Measurements from ENCODE around the gene E4F1. TPM values are rescaled to one million over a fixed set of nuclear protein-coding genes. Genes with fewer than 3 reads are reported as not detected.
"Not testable (repeated sequence)": the region's sequence is repeated elsewhere in the genome, so short reads cannot be mapped to it uniquely, and the experiment has no call there.

Gene E4F1
- total and polyA plus RNA-seq, 2 experiments from 2014 or later = 27.7 to 55.4 TPM

GRCh38 chr16:2237102-2237482 lies 13.7 kb downstream of the E4F1 start:
- Histone ChIP-seq H3K4me3 (peak overlapping the region; percentile 28), H3K36me3 (peaks cover 32% of the 10 kb centered on the region), H3K9me3 (ENCODE audit: low read depth) (no peaks in the 10 kb centered on the region), H3K4me1 (ENCODE audit: low read depth) (peaks cover 8% of the 10 kb centered on the region), H3K27me3 (peaks cover 15% of the 10 kb centered on the region), H3K27ac (no peak overlapping the region)
- DNase-seq (ENCODE audit: low read depth in 1 of 2, low spot score in 1 of 2) = no peak
- TF ChIP-seq CTCF (IDR thresholded peaks at IDR 0.05; ENCODE audit: low read depth, low read length) = no peak

- Histone ChIP-seq H3K27ac (no peak overlapping the region), H3K4me3 (peak overlapping the region; percentile 28), H3K27me3 (peaks cover 15% of the 10 kb centered on the region), H3K4me1 (ENCODE audit: low read depth) (peaks cover 8% of the 10 kb centered on the region), H3K9me3 (ENCODE audit: low read depth) (no peaks in the 10 kb centered on the region), H3K36me3 (peaks cover 32% of the 10 kb centered on the region)
- no peak for DNase-seq (ENCODE audit: low read depth in 1 of 2, low spot score in 1 of 2)
- no peak for TF ChIP-seq CTCF (IDR thresholded peaks at IDR 0.05; ENCODE audit: low read depth, low read length)
Observed at GRCh38 chr16:2237493-2238149, 14.2 kb downstream of the E4F1 start.

- Histone ChIP-seq H3K27ac (no peak overlapping the region), H3K27me3 (peaks cover 15% of the 10 kb centered on the region), H3K9me3 (ENCODE audit: low read depth) (no peaks in the 10 kb centered on the region), H3K4me1 (ENCODE audit: low read depth) (peaks cover 8% of the 10 kb centered on the region), H3K36me3 (peaks cover 29% of the 10 kb centered on the region), H3K4me3 (no peak overlapping the region)
- no peak for DNase-seq (ENCODE audit: low read depth in 1 of 2, low spot score in 1 of 2)
- TF ChIP-seq CTCF (IDR thresholded peaks at IDR 0.05; ENCODE audit: low read depth, low read length) = no peak
Observed at GRCh38 chr16:2238150-2238837, 14.9 kb downstream of the E4F1 start.

GRCh38 chr16:2238838-2239675 lies 15.7 kb downstream of the E4F1 start:
- TF ChIP-seq CTCF (IDR thresholded peaks at IDR 0.05; ENCODE audit: low read depth, low read length) = no peak
- Histone ChIP-seq H3K36me3 (peaks cover 23% of the 10 kb centered on the region), H3K27ac (no peak overlapping the region), H3K4me1 (ENCODE audit: low read depth) (peaks cover 8% of the 10 kb centered on the region), H3K9me3 (ENCODE audit: low read depth) (no peaks in the 10 kb centered on the region), H3K4me3 (no peak overlapping the region), H3K27me3 (peaks cover 15% of the 10 kb centered on the region)
- DNase-seq (ENCODE audit: low read depth in 1 of 2, low spot score in 1 of 2) = no peak

- DNase-seq (ENCODE audit: low read depth in 1 of 2, low spot score in 1 of 2); H3K4me3 ChIP-seq; H3K9me3 ChIP-seq (ENCODE audit: low read depth); H3K4me1 ChIP-seq (ENCODE audit: low read depth); H3K27ac ChIP-seq: not testable (repeated sequence)
- H3K27me3 ChIP-seq = peaks cover 15% of the 10 kb centered on the region
- peaks cover 16% of the 10 kb centered on the region for H3K36me3 ChIP-seq
Observed at GRCh38 chr16:2240331-2240730, 16.9 kb downstream of the E4F1 start.

All from cardiac muscle cell (in vitro differentiated cells and primary cell).